ENCODE data around the gene CFAP410.

The CFAP410 gene

GRCh38 chr21:44300262-44300959 is 38.8 kb downstream of the CFAP410 start:
- DNase-seq (ENCODE audit: low read depth in 1 of 2, low spot score in 1 of 2), result peak; percentile 21 to 52

GRCh38 chr21:44299458-44300261 is 39.5 kb downstream of the CFAP410 start, which contains the start of gene PFKL:
Gene PFKL (plus strand): TSS chr21:44300053. CDS start chr21:44300106, 53 bp downstream.
- peak; percentile 23 to 55 for DNase-seq (ENCODE audit: low read depth in 1 of 2, low spot score in 1 of 2)

DNA sequence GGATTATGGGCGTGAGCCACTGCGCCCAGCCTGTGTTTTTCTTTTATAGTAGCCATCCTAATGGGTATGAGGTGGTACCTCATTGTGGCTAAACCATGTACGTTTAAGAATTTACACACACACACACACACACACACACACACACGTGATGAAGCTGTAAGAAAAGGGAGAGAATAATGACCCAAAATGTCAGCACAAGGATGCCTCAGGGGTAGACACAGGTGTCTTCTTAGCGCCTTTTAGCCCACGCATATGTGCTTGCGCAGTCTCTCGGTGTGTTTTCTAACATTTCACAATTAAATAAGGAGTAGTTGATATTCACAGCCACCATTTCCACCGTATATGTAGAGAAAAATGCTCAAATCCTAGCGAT is 40.1 kb downstream of the CFAP410 start:
- DNase-seq (ENCODE audit: low read depth in 1 of 2, low spot score in 1 of 2), result no peak

DNA sequence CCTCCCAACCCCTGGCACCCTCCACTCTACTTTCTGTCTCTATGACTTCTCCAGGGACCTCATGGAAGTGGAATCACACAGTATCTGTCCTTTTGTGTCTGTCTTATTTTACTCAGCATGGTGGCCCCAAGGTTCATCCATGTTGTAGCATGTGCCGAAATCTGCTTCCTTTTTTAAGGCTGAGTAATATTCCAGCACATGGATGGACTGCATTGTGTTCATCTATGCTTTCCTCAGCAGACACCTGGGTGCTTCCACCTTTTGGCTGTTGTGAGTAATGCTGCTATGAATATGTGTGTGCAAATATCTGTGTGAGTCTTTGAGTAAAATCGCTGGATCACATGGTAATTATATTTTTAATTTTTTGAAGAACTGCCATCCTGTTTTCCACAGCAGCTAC is 40.9 kb downstream of the CFAP410 start:
- no peak for DNase-seq (ENCODE audit: low read depth in 1 of 2, low spot score in 1 of 2)

- DNase-seq (ENCODE audit: low read depth in 1 of 2, low spot score in 1 of 2), result peak; percentile 50 to 60
Observed at GRCh38 chr21:44297525-44298290, 41.5 kb downstream of the CFAP410 start.

- DNase-seq (ENCODE audit: low read depth in 1 of 2, low spot score in 1 of 2), result no peak
Observed at GRCh38 chr21:44296916-44297315, 42.3 kb downstream of the CFAP410 start.

DNA sequence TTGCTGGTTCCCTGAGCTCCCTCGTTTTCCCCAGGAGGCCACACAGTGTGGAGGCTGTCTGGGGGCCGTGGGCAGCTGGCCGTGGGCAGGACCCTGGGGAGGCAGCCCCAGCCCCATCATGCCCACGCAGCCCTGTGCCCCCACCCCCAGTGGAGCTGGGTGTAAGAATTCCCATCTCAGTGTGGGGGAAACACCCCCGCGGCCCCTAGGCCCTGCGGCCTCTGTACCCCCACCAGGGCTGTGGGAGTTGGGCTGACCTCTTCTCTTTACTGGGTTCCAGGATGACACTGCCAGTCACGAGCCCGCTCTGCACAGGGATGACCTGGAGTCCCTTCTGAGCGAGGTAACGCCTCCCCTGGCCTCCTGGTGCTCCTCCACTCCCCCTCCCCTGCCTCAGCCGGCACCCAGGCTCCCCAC is 43.1 kb downstream of the CFAP410 start:
- no peak for DNase-seq (ENCODE audit: low read depth in 1 of 2, low spot score in 1 of 2)

DNA sequence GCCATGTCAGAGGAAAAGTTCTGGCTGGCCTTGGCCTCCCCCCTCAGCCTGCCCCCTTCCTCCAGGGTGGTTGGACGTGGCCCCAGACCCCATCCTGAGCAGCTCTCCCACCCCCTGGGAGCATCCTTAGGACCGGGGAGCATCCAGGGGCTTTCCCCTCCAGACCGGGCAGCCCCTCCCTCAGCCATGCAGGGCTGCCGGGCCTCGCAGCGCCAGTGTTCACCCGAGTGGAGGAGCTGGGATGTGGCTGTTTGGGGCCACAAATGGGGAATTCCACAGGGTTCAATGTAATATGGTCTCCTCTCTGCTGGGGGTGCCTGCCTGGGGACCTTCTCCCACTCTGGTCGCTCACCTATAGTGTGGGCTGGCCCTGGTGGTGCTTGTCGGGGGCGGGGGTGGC is 43.5 kb downstream of the CFAP410 start:
- DNase-seq (ENCODE audit: low read depth in 1 of 2, low spot score in 1 of 2), result no peak

DNA sequence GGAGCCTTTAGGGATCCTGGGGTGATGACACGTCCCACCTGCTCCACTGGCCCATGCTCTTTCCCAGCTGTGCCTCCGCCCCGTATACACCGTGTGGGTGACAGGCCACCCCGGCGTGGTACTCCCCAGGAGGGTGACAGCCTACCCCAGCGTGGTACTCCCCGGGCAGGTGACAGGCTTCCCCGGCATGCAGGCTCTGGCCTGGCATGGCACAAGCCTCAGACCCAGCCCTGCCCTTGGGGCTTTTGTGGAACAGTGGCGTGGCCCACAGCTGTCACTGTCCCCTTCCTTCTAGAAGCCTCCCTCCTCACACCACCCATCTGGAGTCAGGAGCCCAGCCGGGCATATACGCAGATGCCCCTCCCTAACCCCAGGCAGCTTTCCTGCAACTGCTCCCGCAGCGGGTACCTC is 44.0 kb downstream of the CFAP410 start:
- no peak for DNase-seq (ENCODE audit: low read depth in 1 of 2, low spot score in 1 of 2)

- no peak for DNase-seq (ENCODE audit: low read depth in 1 of 2, low spot score in 1 of 2)
Observed at GRCh38 chr21:44294391-44295162, 44.6 kb downstream of the CFAP410 start.

GRCh38 chr21:44293551-44294231 is 45.5 kb downstream of the CFAP410 start:
- no peak for DNase-seq (ENCODE audit: low read depth in 1 of 2, low spot score in 1 of 2)

- no peak for DNase-seq (ENCODE audit: low read depth in 1 of 2, low spot score in 1 of 2)
Observed at GRCh38 chr21:44292812-44293195, 46.4 kb downstream of the CFAP410 start.

DNA sequence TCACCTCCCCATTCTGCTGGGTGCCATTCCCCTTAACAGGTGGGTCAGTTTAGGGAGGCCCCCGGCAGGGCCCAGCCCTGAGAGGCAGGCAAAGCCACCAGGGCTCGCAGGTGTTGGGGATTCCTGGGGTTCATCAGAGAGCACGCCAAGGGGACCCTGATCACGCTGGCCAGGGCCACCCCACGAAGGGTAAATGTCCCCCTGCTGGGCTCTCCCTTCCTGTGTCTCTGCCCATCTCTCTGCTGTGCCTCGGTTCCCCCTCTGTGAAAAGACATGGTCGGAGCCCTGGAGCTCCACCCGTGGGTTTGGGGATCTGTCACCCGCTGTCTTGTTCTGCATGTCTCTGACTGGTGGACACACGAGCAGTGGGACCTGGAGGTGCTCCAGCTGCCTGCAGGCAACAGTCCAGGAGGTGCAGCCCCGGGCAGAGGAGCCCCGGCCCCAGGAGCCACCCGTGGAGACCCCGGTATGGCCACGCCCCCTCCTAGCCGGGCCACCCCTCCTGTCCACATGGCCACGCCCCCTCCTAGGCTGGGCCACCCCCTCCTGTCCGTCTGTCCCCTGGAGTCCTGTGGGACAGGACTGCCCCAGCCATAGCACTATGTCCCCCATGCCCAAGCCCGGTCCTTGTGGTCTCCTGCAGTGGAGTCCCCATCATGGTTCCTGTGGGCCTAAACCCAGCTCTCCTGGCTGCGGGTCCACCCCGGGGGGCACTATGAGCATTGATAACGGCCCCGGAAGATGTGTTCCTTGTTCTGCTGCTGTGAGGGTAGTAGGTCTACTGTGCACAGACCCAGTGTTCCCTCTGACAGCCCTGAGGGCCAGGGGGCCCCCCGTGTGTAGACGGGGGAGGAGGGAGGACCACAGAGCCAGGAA is 47.0 kb downstream of the CFAP410 start:
- no peak for DNase-seq (ENCODE audit: low read depth in 1 of 2, low spot score in 1 of 2)

DNA sequence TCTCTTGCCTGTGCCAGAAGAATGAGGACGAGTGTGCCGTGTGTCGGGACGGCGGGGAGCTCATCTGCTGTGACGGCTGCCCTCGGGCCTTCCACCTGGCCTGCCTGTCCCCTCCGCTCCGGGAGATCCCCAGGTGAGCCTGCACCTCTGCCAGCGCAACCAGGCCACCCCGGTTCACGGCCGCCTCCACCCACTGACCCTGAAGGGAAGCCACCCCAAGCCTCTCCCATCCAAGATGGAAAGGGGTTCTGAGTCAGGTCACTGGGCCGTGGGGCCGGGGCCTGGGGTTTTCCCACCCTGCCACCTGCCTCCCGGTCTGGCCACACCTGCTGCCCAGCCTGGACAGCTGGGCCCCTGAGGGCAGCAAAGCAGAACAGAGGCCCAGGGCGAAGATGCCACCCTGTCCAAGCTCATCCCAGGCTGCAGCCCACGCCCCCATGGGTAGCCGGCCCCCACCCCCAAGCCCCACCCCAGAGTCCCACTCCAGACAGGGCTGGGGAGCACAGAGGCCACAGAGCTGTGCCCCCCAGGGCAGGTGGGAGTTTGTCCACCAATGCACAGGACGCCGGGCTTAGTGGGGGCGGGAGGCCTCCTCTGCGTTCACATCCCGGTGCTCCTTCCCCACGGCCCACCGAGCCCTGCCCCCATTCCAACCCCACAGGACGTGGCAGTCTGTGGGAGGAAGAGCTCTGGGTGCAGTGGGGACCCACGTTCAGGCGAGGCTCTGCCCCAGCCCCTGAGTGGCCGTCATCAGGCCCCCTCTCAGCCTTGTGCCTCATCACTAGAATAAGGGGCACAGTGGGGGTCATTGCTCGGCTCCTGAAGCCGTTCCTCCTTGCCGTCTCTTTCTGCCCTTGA is 47.9 kb downstream of the CFAP410 start:
- DNase-seq (ENCODE audit: low read depth in 1 of 2, low spot score in 1 of 2), result no peak

DNA sequence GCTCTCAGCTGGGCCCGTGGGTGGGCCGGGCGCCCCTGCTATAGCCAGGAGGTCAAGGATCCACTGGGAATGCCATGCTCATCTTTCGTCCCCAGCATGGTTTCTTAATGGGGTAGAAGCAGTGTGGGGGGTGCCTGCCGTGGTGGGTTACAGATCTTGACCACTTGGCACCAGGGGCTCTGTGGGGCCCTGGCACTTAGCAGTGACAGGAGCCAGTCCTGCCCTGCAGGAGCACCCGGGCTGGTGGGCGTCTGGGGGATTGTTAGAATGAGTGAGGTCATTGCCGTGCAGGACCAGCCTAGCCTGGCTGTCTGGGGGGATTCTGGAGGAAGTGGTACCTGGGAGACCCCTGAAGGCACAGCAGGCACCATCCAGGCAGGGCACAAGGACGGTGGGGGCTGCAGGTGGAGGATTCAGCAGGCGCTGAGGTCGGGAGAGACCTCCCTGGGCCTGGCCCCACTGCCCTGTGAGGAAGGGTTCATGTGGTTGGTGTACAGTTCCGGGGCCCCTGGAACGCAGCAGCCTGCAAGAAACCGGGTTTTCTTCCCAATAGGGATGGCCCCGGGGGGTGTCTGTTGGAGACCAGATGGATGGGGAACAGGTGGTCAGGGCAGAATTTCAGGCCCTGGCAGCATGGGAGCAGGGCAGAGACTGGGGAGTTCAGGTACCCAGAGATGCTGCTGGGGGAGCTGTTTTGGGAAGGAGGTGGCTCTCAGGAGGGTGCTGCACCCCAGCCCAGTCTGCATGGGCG is 48.7 kb downstream of the CFAP410 start:
- DNase-seq (ENCODE audit: low read depth in 1 of 2, low spot score in 1 of 2), result no peak

DNA sequence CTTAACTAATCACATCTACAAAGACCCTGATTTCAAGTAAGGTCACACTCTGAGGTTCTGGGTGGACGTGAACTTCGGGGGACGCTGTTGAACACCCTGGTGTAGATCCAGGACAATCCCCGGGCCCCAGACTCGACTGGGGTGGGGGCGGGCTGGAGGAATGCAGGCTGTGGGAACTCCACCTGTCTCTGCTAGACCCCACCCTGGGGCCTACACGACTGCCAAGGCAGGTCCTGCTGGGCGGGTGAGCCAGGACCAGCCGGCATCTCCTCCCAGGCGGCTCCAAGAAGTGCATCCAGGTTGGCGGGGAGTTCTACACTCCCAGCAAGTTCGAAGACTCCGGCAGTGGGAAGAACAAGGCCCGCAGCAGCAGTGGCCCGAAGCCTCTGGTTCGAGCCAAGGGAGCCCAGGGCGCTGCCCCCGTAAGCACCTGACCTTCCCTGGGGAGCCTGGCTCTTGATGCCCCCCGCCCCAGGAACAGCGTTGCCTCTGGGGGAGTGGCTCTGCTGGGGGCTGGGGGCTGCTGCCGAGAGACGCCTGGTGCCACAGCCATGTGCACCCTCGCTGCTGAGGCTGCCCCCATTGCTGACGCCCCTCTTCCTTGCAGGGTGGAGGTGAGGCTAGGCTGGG is 49.7 kb downstream of the CFAP410 start:
- no peak for DNase-seq (ENCODE audit: low read depth in 1 of 2, low spot score in 1 of 2)

Data from stimulated activated CD4-positive, alpha-beta T cell treated with anti-CD3 and anti-CD28 coated beads, Interleukin-15, amount 100 ng/mL, for 1 hour (primary cell).